DND-41 (cell line): ENCODE results near the gene NELFA.

ENCODE experiments used
- EZH2 ChIP-seq: IDR thresholded peaks from 3 replicates; pipeline ENCODE4 v1.6.1; 2012; ENCODE audit warnings: borderline replicate concordance, low read depth, mild to moderate bottlenecking, moderate library complexity, low read length, inconsistent platforms; ENCODE audit not compliant: severe bottlenecking
- TF ChIP-seq, protein P1 (sequence below): IDR thresholded peaks from 2 replicates; pipeline ENCODE4 v1.5.1; 2012; ENCODE audit warnings: borderline replicate concordance, low read length, moderate library complexity, mild to moderate bottlenecking; ENCODE audit not compliant: poor library complexity, severe bottlenecking; ENCODE audit errors: extremely low read depth

DNA sequence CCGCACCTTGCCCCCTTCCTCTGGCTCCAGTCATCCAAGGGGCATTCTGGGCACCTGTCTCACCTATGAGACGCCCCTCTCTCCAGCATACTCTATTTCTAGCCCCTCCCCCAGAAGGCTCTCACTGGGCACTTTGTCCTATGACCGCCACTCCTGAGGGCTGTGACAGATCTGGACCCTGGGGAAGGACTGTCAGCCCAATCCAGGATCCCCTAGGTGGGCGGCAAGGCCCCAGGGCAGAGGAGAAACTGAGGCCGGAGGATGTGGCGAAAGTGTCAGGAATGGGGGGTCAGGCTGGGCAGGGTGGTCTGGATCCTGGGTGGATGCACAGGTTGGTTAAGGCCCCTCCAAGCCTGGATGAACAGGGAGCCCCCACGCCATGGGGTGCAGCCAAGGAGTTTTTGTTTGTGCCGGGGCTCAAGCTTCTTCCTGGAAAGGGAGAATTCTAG is 34.2 kb upstream of the NELFA start:
- TF ChIP-seq, protein P1, sequence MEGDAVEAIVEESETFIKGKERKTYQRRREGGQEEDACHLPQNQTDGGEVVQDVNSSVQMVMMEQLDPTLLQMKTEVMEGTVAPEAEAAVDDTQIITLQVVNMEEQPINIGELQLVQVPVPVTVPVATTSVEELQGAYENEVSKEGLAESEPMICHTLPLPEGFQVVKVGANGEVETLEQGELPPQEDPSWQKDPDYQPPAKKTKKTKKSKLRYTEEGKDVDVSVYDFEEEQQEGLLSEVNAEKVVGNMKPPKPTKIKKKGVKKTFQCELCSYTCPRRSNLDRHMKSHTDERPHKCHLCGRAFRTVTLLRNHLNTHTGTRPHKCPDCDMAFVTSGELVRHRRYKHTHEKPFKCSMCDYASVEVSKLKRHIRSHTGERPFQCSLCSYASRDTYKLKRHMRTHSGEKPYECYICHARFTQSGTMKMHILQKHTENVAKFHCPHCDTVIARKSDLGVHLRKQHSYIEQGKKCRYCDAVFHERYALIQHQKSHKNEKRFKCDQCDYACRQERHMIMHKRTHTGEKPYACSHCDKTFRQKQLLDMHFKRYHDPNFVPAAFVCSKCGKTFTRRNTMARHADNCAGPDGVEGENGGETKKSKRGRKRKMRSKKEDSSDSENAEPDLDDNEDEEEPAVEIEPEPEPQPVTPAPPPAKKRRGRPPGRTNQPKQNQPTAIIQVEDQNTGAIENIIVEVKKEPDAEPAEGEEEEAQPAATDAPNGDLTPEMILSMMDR = no peak
- TF ChIP-seq EZH2 = no peak
